ENCODE results near the gene ZNF57. TPM values are rescaled to one million over a fixed set of nuclear protein-coding genes. Genes with fewer than 3 reads are reported as not detected.

The ZNF57 gene
- total and polyA plus RNA-seq, 2 of the 13 experiments (the other 11 are each of a cell fraction or from before 2014, with no cell fraction given), result 6.6 to 17.5 TPM

DNA sequence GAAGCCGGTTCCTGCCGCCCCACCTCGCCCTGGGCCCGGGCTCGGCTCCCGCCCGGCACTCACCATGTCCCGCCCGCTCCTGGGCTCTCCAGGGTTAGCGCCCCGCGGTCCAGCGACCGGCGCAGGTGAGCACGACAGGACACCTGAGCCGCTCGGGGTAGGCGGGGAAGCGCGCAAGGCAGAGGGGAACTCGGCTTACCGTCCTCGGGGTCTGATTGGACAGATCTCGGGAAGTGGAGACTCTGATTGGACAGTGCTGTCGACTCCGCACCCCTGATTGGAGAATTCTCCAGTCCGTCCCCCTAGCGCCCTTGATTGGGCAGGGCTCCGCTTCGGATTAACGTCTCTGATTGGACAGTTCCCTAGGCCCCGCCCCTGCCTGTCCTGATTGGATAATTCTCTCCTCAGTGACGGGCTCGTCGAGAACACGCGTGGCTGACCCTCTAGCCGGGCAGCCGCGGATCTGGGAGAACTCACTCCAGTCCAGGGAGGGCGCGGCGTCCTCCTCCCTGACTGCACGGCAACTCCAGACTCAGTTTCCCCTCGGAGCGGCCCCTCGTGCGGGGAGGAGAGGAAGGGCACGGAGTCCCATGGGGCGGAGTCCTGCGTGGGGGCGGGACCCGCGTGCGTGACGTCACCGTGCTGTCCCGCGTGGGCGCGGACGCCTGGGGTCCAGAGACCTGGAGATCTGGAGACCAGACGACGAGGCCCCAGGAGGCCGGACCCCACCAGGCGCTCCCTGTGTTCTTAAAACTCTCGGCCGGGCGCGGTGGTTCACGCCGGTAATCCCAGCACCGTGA, 44.2 kb downstream of the ZNF57 start, which contains the start of gene ZNF77 (continued):
- 0 out of 2 replicates have a peak, but pooled peaks have one; percentile 28 for TF ChIP-seq SNAPC4 (CRISPR knock-in tag; IDR thresholded peaks at IDR 0.05)
- TF ChIP-seq TFDP2 (CRISPR knock-in tag; IDR thresholded peaks at IDR 0.05), result 0 out of 2 replicates have a peak, but pooled peaks have one; percentile 28
- TF ChIP-seq JARID2 (CRISPR knock-in tag; IDR thresholded peaks at IDR 0.05; ENCODE audit: insufficient replicate concordance), result no peak
- TF ChIP-seq KLF9 (CRISPR knock-in tag; IDR thresholded peaks at IDR 0.05; ENCODE audit: low read depth), result peak; percentile 61; the same call in 1 of the 2 replicates
- peak; percentile 76 for TF ChIP-seq ZNF124 (CRISPR knock-in tag; IDR thresholded peaks at IDR 0.05)
- TF ChIP-seq RFXANK (CRISPR knock-in tag; IDR thresholded peaks at IDR 0.05), result no peak
- peak; percentile 46; the same call in 1 of the 2 replicates for TF ChIP-seq PHF20 (CRISPR knock-in tag; IDR thresholded peaks at IDR 0.05)
- peak; percentile 73 for TF ChIP-seq NRL (CRISPR knock-in tag; IDR thresholded peaks at IDR 0.05; ENCODE audit: borderline replicate concordance)
- TF ChIP-seq ZNF329 (CRISPR knock-in tag; IDR thresholded peaks at IDR 0.05; ENCODE audit: low read depth), result peak; percentile 44; the same call in 1 of the 2 replicates
- 0 out of 2 replicates have a peak, but pooled peaks have one; percentile 27 for TF ChIP-seq ZNF619 (CRISPR knock-in tag; IDR thresholded peaks at IDR 0.05)
- TF ChIP-seq FOXO1 (CRISPR knock-in tag; IDR thresholded peaks at IDR 0.05), result no peak
- TF ChIP-seq FIP1L1 (IDR thresholded peaks at IDR 0.05; ENCODE audit: borderline replicate concordance, insufficient read depth, low read depth, low read length), result no peak
- peak; percentile 46 for TF ChIP-seq IKZF4 (CRISPR knock-in tag; IDR thresholded peaks at IDR 0.05; ENCODE audit: borderline replicate concordance, low read depth, not compliant biosample characterization)
- TF ChIP-seq NFYC (CRISPR knock-in tag; IDR thresholded peaks at IDR 0.05), result peak; percentile 99
- TF ChIP-seq ZBTB43 (CRISPR knock-in tag; conservative IDR thresholded peaks at IDR 0.05), result 0 out of 2 replicates have a peak, but pooled peaks have one; percentile 19
- TF ChIP-seq NR2F1 (CRISPR knock-in tag; IDR thresholded peaks at IDR 0.05), result peak in 1 of 2 experiments; percentile 60; a peak in 2 of 4 replicates
- TF ChIP-seq CHD4 (IDR thresholded peaks at IDR 0.05; ENCODE audit: borderline replicate concordance, low read length), result peak; percentile 94
- TF ChIP-seq, protein P1, sequence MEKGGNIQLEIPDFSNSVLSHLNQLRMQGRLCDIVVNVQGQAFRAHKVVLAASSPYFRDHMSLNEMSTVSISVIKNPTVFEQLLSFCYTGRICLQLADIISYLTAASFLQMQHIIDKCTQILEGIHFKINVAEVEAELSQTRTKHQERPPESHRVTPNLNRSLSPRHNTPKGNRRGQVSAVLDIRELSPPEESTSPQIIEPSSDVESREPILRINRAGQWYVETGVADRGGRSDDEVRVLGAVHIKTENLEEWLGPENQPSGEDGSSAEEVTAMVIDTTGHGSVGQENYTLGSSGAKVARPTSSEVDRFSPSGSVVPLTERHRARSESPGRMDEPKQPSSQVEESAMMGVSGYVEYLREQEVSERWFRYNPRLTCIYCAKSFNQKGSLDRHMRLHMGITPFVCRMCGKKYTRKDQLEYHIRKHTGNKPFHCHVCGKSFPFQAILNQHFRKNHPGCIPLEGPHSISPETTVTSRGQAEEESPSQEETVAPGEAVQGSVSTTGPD (CRISPR knock-in tag; IDR thresholded peaks at IDR 0.05), result no peak
- 0 out of 2 replicates have a peak, but pooled peaks have one; percentile 37 for TF ChIP-seq ARNT2 (CRISPR knock-in tag; IDR thresholded peaks at IDR 0.05; ENCODE audit: low read depth)
